Heart right ventricle (tissue), 16 donors: Measurements from ENCODE around the gene TDRD3. TPM values are rescaled to one million over a fixed set of nuclear protein-coding genes. Genes with fewer than 3 reads are reported as not detected.

ENCODE experiments used
- ATAC-seq, 8 donors: fragments of 200-7000 bp; cut with Tn5 transposase; one replicate each; pipeline ENCODE4 v1.9.1; 2020; ENCODE audit warnings: mild to moderate bottlenecking in 8 of 8, moderate library complexity in 8 of 8, moderate number of reproducible peaks in 1 of 8
- DNase-seq, 2 donors: peaks; one replicate each; pipeline ENCODE4 v3.0.0-alpha.2; 2020
- H3K27ac ChIP-seq, 10 donors: fragments of 200-600 bp; sonication (generic) in 2 of 10; one replicate each; pipeline versions ENCODE4 v1.5.0 to v1.8.0; 2020 to 2022; ENCODE audit warnings: mild to moderate bottlenecking in 3 of 10
- H3K27me3 ChIP-seq, 7 donors: fragments of 200-600 bp; one replicate each; pipeline ENCODE4 v1.8.0; 2021 to 2022; ENCODE audit warnings: mild to moderate bottlenecking in 2 of 7
- H3K36me3 ChIP-seq, 9 donors: fragments of 200-600 bp; sonication (generic) in 1 of 9; one replicate each; pipeline versions ENCODE4 v1.5.0 to v1.8.0; 2020 to 2022; ENCODE audit warnings: mild to moderate bottlenecking in 2 of 9
- H3K4me1 ChIP-seq, 9 donors: fragments of 200-600 bp; sonication (generic) in 1 of 9; one replicate each; pipeline versions ENCODE4 v1.5.0 to v1.8.0; 2020 to 2022; ENCODE audit warnings: mild to moderate bottlenecking in 4 of 9
- H3K4me3 ChIP-seq, 10 donors: fragments of 200-600 bp; sonication (generic) in 2 of 10; one replicate each; pipeline versions ENCODE4 v1.5.0 to v1.8.0; 2020 to 2022; ENCODE audit warnings: mild to moderate bottlenecking in 7 of 10, moderate library complexity in 2 of 10
- H3K9me3 ChIP-seq, 11 donors: fragments of 200-600 bp in 10 of 11; sonication (generic) in 2 of 11; one replicate each; pipeline versions ENCODE4 v1.5.0 to v1.8.0; 2013 to 2022; ENCODE audit warnings: mild to moderate bottlenecking in 2 of 11, control low read depth in 1 of 11, moderate library complexity in 1 of 11
- CTCF ChIP-seq, 9 donors: fragments of 200-600 bp; sonication (generic) in 2 of 9; IDR thresholded peaks; one replicate each; pipeline versions ENCODE4 v1.5.0 to v1.8.0; 2021 to 2022; ENCODE audit warnings: antibody characterized with exemption in 9 of 9, mild to moderate bottlenecking in 5 of 9, moderate library complexity in 1 of 9
- WGBS, 2 donors: extraction: QIAGEN DNeasy Blood & Tissue Kit; methylation state at CpG; one replicate each; pipeline ENCODE4 v1.1.7; 2013; ENCODE audit warnings: inconsistent platforms in 1 of 2; 5-methylcytosine and 5-hydroxymethylcytosine counted together
- intact Hi-C, 10 donors: fragments of 100-400 bp; cut with DNase I; formaldehyde crosslinking; loops; one replicate each; pipeline versions ENCODE4 v1.11.1 to v1.14.2; 2022
- polyA plus RNA-seq, 2 donors: library from polyadenylated mRNA; stranded (reverse); fragments of 200-250 nt; gene quantifications; one replicate each; pipeline ENCODE4 v1.2.3, GENCODE V29; 2013
- total RNA-seq, 10 donors: library from RNA; stranded (reverse); fragmentation: NEBNext Ultra II Directional in 3 of 10; extraction: Animal tissue kit (Norgen Biotek cat#: 25700) in 3 of 10; gene quantifications; one replicate each; pipeline versions ENCODE4 v1.2.1 to v1.2.4, GENCODE V29; 2021 to 2023
- donor health status: Arrhythmogenic right ventricular cardiomyopathy.
- donor health status: ischemic (EF 13 %, LVEDD 7.1; RV severe dilation, severe dysfunction).
- donor health status: healthy with polysubstance abuse.
- donor health status: DM: no; HTN: yes; CAD: no.
- donor health status: DM: no; HTN: no; CAD: no.
- donor health status: ischemic (EF 25% LVEDD 6.9; RV normal size, moderate dysfunction).
- donor health status: ischemic (EF 25% LVEDD 5.7; RV mildly dilated, moderate dysfunction).
- donor health status: healthy.
- donor health status: DM: yes; HTN: yes; CAD: no.
- donor health status: Ischemic cardiomyopathy.
- donor health status: ischemic (EF 35%, LVEDD 5.7; RV mildly dilated, moderate dysfunction).
- donor health status: nonischemic (EF 11% LVEDD 7.7; RV severe dilation, severe dysfunction).
- donor health status: DM: yes; HTN: yes; CAD: no.
- donor health status: PGD.
- donor health status: ischemic (EF 29% LVEDD 5.4; RV normal size, mild dysfunction).
- donor health status: nonischemic (EF 23%, LVEDD 6.1; RV moderate dilation, normal function).

Gene TDRD3
- total and polyA plus RNA-seq, 12 donors: 9.8 to 60.7 (median 47.2) TPM

- WGBS, 2 donors: 99 to 100% methylated on average over 2 of the region's 2 CpGs
- peaks cover 0 to 12% (median 0%) of the 10 kb centered on the region in 11 donors for H3K9me3 ChIP-seq
- no peaks in the 10 kb centered on the region for H3K27me3 ChIP-seq
- no peak for TF ChIP-seq CTCF (IDR thresholded peaks at IDR 0.05)
- peaks cover 0 to 7% (median 0%) of the 10 kb centered on the region in 9 donors for H3K36me3 ChIP-seq
- intact Hi-C loops: loop anchor here in 6 of 10 donors (10.0 kb wide), 2 partner anchors 101 to 751 kb away; no protein-coding TSS in a partner anchor
- no peaks in the 10 kb centered on the region for H3K4me1 ChIP-seq
- ATAC-seq: no peak
- no peak overlapping the region for H3K4me3 ChIP-seq
- no peak for DNase-seq
- no peak overlapping the region for H3K27ac ChIP-seq
Observed at GRCh38 chr13:60435762-60436374, 38.8 kb downstream of the TDRD3 start.

- intact Hi-C loops: loop anchor here in 6 of 10 donors (10.0 kb wide), 2 partner anchors 104 to 754 kb away; no protein-coding TSS in a partner anchor
- WGBS, 2 donors: 73 to 92% methylated on average over 2 of the region's 2 CpGs
- H3K4me1 ChIP-seq: peaks cover 0 to 5% (median 0%) of the 10 kb centered on the region in 9 donors
- no peak overlapping the region for H3K27ac ChIP-seq
- no peak for TF ChIP-seq CTCF (IDR thresholded peaks at IDR 0.05)
- DNase-seq (no peak), ATAC-seq (no peak)
- H3K36me3 ChIP-seq: peaks cover 0 to 8% (median 0%) of the 10 kb centered on the region in 9 donors
- no peaks in the 10 kb centered on the region for H3K27me3 ChIP-seq
- H3K4me3 ChIP-seq: no peak overlapping the region
- H3K9me3 ChIP-seq: peaks cover 0 to 12% (median 0%) of the 10 kb centered on the region in 11 donors
Observed at GRCh38 chr13:60439201-60439600, 42.2 kb downstream of the TDRD3 start.

- 95 to 99% methylated on average over 1 of the region's 1 CpG for WGBS, 2 donors
- Histone ChIP-seq H3K4me1 (peaks cover 0 to 5% (median 0%) of the 10 kb centered on the region in 9 donors), H3K36me3 (peaks cover 0 to 29% (median 0%) of the 10 kb centered on the region in 9 donors), H3K4me3 (no peak overlapping the region), H3K27me3 (no peaks in the 10 kb centered on the region), H3K27ac (no peak overlapping the region), H3K9me3 (peaks cover 0 to 1% (median 0%) of the 10 kb centered on the region in 11 donors)
- no peak for DNase-seq
- intact Hi-C loops: loop anchor here in 1 of 10 donors (10.0 kb wide), 1 partner anchor 1513 kb away; no protein-coding TSS in a partner anchor
- ATAC-seq: no peak
- no peak for TF ChIP-seq CTCF (IDR thresholded peaks at IDR 0.05)
Observed at GRCh38 chr13:60441761-60442160, 44.7 kb downstream of the TDRD3 start.

GRCh38 chr13:60448907-60449510 lies 52.0 kb downstream of the TDRD3 start:
- Histone ChIP-seq H3K4me3 (no peak overlapping the region), H3K27me3 (no peaks in the 10 kb centered on the region), H3K9me3 (no peaks in the 10 kb centered on the region), H3K4me1 (peaks cover 0 to 4% (median 0%) of the 10 kb centered on the region in 9 donors), H3K27ac (no peak overlapping the region), H3K36me3 (peaks cover 0 to 21% (median 0%) of the 10 kb centered on the region in 9 donors)
- ATAC-seq (peak in 1 of 8 donors; percentile 37), DNase-seq (peak in 1 of 2 donors; percentile 24)
- WGBS, 2 donors: 44 to 45% methylated on average over 2 of the region's 2 CpGs
- intact Hi-C loops: loop anchor here in 1 of 10 donors (10.0 kb wide), 1 partner anchor 1506 kb away; no protein-coding TSS in a partner anchor
- TF ChIP-seq CTCF (IDR thresholded peaks at IDR 0.05): peak; percentile 47 to 79 (median 74)
